Lung microvascular endothelial cell (primary cell): ENCODE measurements around the gene NAT8. TPM values are rescaled to one million over a fixed set of nuclear protein-coding genes. Genes with fewer than 3 reads are reported as not detected.
"Not testable (repeated sequence)": the region's sequence is repeated elsewhere in the genome, so short reads cannot be mapped to it uniquely, and the experiment has no call there.

Experiments used
- DNase-seq, 2 donors: peaks; one replicate each; pipeline versions ENCODE4 v3.0.0 to v3.0.0-alpha.2; 2010; ENCODE audit warnings: low read depth in 2 of 2
- total RNA-seq: library from RNA; depleted of rRNA; stranded (reverse); fragments of >200 nt; gene quantifications from 2 replicates; pipeline ENCODE4 v1.2.1, GENCODE V29; 2014

Gene NAT8
- not detected in 2 replicates for total RNA-seq

- peak in 1 of 2 donors; percentile 60 for DNase-seq
These were observed at the start of gene NAT8 for GRCh38 chr2:73642338-73643018. TSS of gene NAT8 (minus strand) at chr2:73642422. CDS start at chr2:73641628, 794 bp downstream.

- DNase-seq, result peak; percentile 37 to 47
These were observed 48.3 kb upstream of the NAT8 start for GRCh38 chr2:73690372-73691088.

GRCh38 chr2:73688494-73688893 lies 46.3 kb upstream of the NAT8 start:
- DNase-seq, result not testable (repeated sequence)

- DNase-seq, result no peak
These were observed 43.7 kb upstream of the NAT8 start for GRCh38 chr2:73685764-73686438.

GRCh38 chr2:73684905-73685304 lies 42.7 kb upstream of the NAT8 start:
- not testable (repeated sequence) for DNase-seq

GRCh38 chr2:73684325-73684724 lies 42.1 kb upstream of the NAT8 start:
- not testable (repeated sequence) for DNase-seq

- DNase-seq, result peak; percentile 38 to 44
These were observed 37.8 kb upstream of the NAT8 start for GRCh38 chr2:73679951-73680571.

- DNase-seq, result not testable (repeated sequence)
These were observed 37.0 kb upstream of the NAT8 start for GRCh38 chr2:73679237-73679636.

GRCh38 chr2:73678008-73678407 lies 35.8 kb upstream of the NAT8 start:
- not testable (repeated sequence) for DNase-seq

GRCh38 chr2:73676211-73676610 lies 34.0 kb upstream of the NAT8 start:
- DNase-seq, result not testable (repeated sequence)

GRCh38 chr2:73674696-73675157 lies 32.5 kb upstream of the NAT8 start:
- peak in 1 of 2 donors; percentile 40 for DNase-seq

GRCh38 chr2:73669976-73670375 lies 27.8 kb upstream of the NAT8 start:
- DNase-seq, result not testable (repeated sequence)

GRCh38 chr2:73667239-73667638 lies 25.0 kb upstream of the NAT8 start:
- DNase-seq, result not testable (repeated sequence)

GRCh38 chr2:73654175-73654574 lies 12.0 kb upstream of the NAT8 start:
- no peak for DNase-seq

- DNase-seq, result no peak
These were observed 10.1 kb upstream of the NAT8 start for GRCh38 chr2:73652348-73652747.

GRCh38 chr2:73651591-73652230 lies 9.5 kb upstream of the NAT8 start:
- DNase-seq, result no peak

- not testable (repeated sequence) for DNase-seq
These were observed 5.5 kb upstream of the NAT8 start for GRCh38 chr2:73647690-73648089.

- no peak for DNase-seq
These were observed 507 bp downstream of the NAT8 start for GRCh38 chr2:73641767-73642062.

- DNase-seq, result no peak
These were observed 1.1 kb downstream of the NAT8 start for GRCh38 chr2:73640946-73641766.

GRCh38 chr2:73640511-73640911 lies 1.7 kb downstream of the NAT8 start:
- no peak for DNase-seq

GRCh38 chr2:73638429-73638828 lies 3.8 kb downstream of the NAT8 start:
- DNase-seq, result no peak
